ENCODE measurements around the gene IRF8. TPM values are rescaled to one million over a fixed set of nuclear protein-coding genes. Genes with fewer than 3 reads are reported as not detected.
"Not testable (repeated sequence)": the region's sequence is repeated elsewhere in the genome, so short reads cannot be mapped to it uniquely, and the experiment has no call there.

Gene IRF8, protein sequence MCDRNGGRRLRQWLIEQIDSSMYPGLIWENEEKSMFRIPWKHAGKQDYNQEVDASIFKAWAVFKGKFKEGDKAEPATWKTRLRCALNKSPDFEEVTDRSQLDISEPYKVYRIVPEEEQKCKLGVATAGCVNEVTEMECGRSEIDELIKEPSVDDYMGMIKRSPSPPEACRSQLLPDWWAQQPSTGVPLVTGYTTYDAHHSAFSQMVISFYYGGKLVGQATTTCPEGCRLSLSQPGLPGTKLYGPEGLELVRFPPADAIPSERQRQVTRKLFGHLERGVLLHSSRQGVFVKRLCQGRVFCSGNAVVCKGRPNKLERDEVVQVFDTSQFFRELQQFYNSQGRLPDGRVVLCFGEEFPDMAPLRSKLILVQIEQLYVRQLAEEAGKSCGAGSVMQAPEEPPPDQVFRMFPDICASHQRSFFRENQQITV
- 7.4 TPM for polyA plus RNA-seq (2012; ENCODE audit: insufficient read depth, insufficient read length)

DNA sequence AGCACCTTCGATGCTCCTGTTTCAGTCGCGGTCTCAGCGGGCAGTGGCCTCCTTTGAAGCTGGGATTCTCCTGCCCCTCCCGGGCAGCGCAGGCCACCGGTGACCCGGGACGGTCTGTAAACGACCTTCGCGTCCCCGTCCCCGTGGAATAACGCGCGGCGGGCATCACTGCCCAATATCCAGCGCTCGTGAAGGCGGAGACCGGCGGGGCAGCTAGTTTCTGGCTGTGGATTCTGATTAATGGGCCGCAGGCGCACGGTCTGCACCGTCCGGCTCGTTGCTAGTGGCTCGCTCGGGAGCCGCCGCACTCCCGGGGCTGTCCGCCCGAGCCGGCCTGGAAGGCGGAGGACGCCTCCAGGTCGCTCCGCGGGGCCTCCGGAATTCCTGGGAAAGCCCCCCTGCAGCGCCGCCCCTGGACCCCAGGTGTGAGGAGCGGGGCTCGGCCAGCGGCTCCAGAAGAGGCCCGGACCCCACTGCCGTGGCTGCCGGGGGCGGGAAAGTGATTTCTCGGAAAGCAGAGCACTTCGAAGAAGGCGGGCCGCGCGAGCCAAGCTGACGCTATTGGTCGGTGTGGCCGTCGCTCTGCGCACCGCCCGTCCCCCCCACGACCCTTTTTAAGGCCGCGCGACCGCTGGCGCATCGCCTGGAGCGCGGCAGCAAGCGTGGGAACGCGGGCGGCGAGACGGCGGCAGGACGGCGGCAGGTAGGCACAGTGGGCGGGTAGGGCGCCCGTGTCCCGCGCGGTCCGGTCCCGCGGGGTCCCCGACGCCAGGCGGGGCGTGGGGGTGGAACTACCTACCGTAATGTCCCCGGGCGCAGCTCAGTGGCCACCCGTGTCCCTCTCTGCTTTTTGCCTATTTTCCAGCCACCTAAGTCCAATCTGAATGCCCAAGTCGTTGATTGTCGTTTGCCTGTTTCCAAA is at the start of gene IRF8:
TSS of gene IRF8 (plus strand) at position 642 of the 922 bp plus-strand sequence. CDS start 3,854 bp downstream, outside the sequence.
- H3K4me3 ChIP-seq (ENCODE audit: low read length), result no peak within 1 kb of the TSS
- DNase-seq (ENCODE audit: low read depth, low spot score), result no peak

DNA sequence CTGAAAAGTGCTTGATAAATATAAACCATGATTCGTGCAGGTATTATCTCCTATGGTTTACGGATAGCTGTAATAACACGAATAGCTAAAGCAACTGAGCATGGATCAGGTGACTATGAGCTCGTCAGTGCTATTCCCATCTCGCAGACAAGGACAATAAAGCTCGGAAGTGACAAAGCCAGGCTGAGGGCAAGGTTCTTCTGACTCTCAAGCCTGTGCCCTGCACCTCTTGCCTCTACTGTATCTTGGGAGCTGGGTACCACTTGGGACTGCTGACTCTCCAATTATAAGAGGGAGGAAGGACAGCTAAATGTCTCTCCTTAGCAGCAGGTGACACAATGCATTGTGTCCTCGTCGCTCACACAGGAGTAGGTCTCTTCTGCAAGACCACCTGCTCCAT is 49.6 kb upstream of the IRF8 start:
- DNase-seq (ENCODE audit: low read depth, low spot score), result no peak
- H3K4me3 ChIP-seq (ENCODE audit: low read length), result no peak overlapping the region

DNA sequence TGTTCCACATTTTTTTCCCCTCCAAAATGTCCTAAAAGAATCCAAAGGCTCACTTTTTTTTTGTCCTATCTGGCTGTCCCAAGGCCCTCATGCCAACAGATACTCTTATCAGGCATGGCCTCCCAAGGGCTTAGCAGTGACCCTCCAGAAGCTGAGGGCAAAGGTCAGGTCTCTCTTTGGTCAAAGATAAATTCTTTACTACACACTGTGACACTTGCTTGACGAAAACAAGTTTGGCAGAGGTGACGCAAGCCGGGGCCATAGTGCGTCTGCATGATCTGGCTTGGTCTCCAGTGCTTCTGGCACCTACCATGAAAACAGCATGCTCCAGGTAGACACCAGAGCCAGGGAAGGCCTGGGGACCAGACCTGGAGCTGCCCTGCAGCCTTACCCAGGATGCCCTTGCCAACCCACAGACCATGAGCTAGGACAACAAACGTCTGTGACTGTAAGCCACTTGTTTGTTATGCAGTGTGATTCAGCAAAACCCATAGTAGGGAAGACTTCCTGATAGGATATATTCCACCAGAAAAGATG is 48.5 kb upstream of the IRF8 start:
- DNase-seq (ENCODE audit: low read depth, low spot score), result no peak
- H3K4me3 ChIP-seq (ENCODE audit: low read length), result no peak overlapping the region

DNA sequence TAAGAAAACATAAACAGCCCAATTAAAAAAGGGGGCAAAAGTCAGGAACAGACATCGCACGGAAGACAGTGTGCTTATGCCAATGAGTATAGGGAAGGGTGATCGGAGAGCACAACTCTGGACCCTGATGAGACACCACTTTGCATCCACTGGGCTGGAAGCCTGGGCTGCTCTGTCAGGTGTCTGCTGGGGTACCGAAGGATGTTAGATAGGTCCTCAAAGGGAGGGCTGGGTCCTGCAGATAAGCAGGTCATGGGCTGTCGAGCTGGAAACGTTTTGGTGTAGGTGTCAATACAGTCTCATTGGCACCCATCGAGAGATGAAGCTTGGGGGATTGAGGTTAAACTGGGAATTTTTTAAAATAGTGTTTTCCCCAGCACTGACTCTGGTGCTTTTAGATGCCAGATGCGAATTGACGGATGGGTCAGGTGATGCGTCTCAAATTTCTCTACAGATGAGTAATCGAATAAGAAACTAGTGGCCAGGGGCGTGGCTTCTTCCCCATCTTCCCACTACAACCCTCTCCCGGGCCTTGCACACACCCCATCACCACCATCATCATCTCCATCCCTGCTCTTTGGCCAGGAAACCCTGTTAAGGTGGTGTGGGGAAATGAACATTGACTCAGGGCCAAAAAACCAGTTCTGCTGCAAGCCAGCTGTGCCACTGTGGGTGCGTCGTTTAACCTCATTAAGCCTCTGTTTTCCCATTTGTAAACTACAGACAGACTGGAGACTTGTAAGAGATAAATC is 47.8 kb upstream of the IRF8 start:
- no peak for DNase-seq (ENCODE audit: low read depth, low spot score)
- H3K4me3 ChIP-seq (ENCODE audit: low read length), result no peak overlapping the region

DNA sequence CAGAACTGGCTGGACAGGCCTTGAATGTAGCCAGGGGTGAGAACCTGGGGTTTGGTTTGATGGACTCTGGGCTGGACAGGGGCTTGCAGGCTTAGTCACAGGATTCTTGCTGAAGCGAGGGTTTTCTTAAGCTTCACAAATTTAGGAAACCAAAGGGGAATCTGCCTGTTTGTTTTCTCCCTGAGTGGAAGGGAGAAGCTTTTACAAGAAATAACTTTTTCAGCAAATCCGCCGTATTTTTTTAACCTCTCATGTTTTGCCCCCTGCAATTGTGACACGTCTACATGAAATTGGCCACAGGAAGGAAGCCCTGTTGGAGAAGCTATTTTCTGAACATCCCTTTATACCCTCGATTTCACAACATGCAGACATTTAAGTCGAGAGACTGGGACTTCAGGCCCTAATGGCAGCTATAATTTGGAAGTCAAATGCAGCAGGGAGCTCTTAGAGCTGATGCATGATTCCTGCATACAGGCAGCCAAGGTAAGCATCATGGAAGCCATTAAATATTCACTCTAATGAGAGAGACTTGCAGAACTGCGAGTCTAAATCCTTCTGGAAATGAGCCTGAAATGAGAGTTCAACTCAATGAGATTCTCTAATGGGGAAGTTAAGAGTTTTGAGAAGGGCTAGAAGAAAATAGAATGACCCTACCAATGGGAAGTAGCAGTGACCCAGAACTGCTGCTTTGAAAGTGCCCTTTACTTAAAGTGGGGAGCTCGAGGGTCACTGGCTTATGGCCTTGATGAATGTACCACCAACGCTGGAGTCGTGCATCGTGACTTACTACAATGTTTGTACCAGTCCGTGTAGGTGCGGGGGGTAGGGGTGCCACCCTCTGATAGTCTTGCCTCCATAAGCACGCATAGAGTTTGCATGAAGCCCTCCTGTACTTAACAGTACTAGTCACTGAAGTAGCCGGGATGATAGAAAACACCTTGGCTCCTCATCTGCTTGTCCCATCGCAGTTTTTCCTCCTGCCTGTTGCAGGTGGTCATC is 45.1 kb upstream of the IRF8 start:
- H3K4me3 ChIP-seq (ENCODE audit: low read length), result no peak overlapping the region
- no peak for DNase-seq (ENCODE audit: low read depth, low spot score)

DNA sequence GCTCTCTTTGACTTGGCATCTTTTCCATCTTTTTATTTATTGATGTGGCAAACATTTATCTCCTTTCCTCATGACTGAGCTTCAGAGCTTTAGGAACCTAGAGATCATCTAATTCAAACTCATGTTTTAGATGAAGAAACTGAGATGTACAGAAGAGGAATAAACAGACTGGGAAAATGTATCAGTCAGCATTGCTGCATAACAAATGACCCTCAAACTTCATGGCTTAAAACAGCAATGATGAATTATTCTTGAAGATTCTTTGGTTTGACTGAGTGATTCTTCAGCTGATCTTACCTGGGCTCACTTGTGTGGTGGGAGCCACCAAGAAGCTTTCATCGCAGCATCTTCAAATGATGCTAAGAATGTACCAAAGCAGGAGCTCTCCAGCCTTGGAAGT is 44.0 kb upstream of the IRF8 start:
- H3K4me3 ChIP-seq (ENCODE audit: low read length), result no peak overlapping the region
- no peak for DNase-seq (ENCODE audit: low read depth, low spot score)

DNA sequence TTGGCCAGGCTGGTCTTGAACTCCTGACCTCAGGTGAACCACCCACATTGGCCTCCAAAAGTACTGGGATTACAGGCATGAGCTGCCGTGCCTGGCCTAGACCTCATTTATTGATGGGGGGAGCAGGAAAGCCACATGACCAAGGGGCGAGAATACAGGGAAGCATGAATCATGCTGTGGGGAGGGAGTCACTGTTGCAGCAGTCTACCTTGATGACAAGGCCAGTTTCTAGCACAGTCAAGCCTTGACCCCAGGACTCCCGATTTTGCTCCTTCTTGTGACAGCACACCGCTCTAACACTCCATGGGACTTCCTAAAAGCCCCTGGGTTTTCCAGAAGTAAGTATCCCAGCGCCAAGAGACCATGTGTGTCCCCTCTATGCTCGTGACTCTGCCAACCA is 42.9 kb upstream of the IRF8 start:
- no peak for DNase-seq (ENCODE audit: low read depth, low spot score)
- H3K4me3 ChIP-seq (ENCODE audit: low read length), result no peak overlapping the region

DNA sequence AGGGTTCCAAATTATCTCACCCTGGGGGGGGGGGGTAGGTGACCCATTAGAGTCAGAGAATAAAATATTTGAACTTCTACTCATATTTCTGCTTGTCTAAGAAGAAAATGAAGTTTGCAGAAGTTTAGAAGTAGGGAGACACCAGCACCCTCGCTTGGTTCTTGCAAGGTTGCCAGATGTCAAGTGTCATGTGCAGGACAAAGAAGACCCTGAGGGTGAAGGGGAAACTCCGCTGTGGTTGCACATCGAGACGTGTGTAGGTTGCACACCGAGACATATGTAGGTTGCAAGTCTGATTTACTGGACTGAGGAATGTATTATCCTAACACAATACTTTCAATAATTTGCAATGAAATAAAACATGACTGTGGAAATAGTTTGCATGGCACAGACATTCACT is 42.4 kb upstream of the IRF8 start:
- no peak overlapping the region for H3K4me3 ChIP-seq (ENCODE audit: low read length)
- DNase-seq (ENCODE audit: low read depth, low spot score), result no peak

DNA sequence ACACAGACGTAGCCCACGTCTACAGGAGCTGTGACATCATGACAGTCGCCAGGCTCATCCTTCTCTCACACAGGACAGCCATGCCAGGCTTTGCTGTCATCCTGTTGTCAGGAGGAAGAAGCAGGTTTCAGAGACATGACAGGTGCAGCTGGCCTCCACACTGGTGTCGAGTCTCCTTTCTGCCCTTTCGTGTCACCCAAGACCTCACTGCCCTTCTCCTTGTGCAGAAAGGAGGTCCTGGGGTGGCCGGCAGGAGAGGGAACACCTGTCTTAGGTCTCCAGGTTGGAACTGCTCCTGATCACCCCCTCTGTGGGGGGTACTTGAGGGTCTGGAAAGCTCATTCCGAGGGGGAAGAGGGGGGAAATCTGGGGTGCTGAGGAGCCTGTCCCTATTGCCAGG is 41.6 kb upstream of the IRF8 start:
- DNase-seq (ENCODE audit: low read depth, low spot score), result no peak
- H3K4me3 ChIP-seq (ENCODE audit: low read length), result no peak overlapping the region

DNA sequence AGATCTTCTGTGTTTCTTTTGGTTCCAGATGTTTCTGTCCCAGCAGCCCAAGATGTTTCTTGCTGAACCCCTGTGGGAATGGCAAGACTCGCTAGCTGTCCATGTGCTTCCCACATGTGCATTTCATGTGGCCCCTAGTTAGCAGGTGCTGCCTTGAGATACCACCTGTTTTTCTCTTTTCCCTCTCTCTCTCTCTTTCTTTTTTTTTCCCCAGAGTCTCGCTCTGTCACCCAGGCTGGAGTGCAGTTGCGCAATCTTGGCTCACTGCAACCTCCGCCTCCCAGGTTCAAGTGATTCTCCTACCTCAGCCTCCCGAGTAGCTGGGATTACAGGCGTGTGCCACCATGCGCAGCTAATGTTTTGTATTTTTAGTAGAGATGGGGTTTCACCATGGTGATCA is 40.4 kb upstream of the IRF8 start:
- not testable (repeated sequence) for DNase-seq (ENCODE audit: low read depth, low spot score); H3K4me3 ChIP-seq (ENCODE audit: low read length)

DNA sequence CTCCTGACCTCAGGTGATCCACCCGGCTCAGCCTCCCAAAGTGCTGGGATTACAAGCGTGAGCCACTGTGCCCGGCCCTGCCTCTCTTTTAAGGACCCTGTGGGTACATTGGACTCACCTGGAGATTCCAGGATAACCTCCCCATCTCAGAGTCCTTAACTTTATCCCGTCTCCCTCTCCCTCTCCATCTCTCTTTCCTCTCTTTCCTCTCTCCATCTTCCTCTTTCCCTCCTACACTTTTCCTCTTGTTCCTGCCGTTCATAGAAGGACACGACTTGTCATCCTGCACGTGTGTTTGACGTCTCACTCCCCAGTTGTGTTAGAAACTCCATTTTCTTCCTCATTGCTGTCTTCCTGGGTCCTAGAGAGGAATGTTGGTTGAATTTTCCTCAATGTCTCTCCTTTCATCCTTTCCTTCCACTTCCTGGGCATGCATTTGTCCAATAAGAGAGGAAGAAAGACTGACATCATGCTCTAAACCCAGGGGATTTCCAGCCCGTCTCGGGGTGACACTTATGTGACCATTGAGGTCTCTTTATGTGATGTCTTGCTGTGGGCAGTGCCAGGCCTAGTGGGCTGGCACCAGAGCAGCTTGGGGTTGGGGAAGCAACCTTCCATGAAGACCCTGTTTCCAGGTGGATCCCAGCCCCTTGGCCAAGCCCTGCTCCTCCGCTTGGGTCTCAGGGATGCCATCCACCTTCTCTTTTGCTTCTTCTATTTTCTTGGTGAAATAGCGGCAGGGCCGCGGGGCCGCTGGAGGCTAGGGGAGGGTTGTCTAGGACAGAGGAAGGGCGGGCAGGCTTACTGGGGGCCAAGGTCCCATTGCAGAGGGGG is 39.8 kb upstream of the IRF8 start:
- DNase-seq (ENCODE audit: low read depth, low spot score), result no peak
- no peak overlapping the region for H3K4me3 ChIP-seq (ENCODE audit: low read length)

DNA sequence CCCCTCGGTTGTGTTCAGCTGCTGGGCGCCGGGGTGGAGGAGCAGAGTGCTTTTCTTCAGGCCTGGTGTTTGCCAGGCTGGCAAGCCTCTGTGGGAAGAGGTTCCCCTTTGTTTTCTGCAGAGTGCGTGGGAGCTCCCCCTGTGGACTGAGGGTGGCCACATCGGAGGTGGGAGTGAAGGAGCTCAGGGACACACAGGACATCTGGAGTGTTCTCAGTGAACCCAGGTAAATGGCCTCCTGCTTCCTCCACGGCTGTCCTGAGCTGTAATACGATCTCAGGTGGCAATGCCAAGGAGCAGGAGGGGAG is 39.2 kb upstream of the IRF8 start:
- no peak overlapping the region for H3K4me3 ChIP-seq (ENCODE audit: low read length)
- no peak for DNase-seq (ENCODE audit: low read depth, low spot score)

DNA sequence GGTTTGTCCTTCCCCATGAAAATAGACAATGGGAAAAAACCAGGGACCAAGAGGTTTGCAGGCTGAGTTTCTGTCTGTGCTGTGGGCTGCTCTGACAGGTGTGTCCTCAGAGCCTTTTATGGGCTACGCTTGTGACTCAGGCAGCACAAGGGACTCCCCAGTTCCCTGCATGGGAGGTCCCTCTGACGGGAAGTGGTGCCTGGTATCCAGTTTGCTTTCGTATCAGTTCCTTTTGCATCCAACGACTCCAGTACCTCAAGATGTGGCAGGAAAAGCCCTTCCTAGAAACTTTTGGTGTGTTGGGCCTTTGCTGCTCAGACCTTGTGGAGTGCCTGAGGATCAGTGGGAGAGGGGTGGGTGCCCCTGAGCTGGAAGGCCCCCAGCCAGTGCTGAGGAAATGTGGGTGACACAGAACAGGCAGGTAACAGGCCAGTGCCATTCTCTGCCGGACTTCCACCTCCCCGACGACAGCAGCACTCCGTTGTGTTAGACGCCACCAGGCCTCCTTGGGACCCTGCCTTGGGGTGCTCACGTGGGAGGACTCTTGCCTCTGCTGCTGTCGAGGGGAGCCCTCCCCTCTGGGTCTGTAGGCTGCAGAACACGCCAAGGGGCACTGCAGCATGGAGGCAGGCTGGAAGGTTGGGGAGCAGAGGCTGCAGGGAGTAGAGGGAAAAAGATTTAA is 38.4 kb upstream of the IRF8 start:
- DNase-seq (ENCODE audit: low read depth, low spot score), result no peak
- H3K4me3 ChIP-seq (ENCODE audit: low read length), result no peak overlapping the region

DNA sequence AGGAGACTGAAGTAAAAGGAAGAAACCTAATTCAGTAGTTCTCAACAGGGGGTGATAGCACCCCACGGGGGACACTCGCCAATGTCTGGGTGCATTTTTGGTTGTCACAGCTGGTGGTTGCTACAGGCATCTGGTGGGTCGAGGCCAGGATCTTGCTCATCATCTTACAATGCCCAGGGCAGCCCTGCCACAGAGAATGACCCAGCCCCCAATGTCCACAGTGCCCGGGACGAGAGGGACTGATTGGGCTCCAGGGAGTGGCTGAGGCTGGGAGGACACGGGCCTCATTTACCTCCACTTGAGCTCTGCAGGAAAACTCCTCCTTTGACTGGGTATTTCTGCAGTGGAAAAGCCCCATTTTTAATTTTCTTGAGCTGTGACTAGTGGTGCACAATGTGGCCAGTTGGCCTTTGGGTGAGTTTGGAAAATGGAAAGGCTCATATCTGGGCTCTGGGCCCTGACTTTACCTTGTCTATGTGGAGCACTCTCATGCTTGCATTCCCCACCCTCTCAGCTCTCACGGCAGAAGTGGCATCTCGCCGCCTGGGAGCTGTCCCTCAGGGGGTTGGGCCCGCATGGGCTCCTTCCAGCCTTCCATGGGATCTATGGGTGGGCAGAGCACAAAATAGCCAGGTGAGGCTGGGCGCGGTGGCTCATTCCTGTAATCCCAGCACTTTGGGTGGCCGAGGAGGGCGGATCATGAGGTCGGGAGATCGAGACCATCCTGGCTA is 37.7 kb upstream of the IRF8 start:
- DNase-seq (ENCODE audit: low read depth, low spot score), result no peak
- H3K4me3 ChIP-seq (ENCODE audit: low read length), result no peak overlapping the region

DNA sequence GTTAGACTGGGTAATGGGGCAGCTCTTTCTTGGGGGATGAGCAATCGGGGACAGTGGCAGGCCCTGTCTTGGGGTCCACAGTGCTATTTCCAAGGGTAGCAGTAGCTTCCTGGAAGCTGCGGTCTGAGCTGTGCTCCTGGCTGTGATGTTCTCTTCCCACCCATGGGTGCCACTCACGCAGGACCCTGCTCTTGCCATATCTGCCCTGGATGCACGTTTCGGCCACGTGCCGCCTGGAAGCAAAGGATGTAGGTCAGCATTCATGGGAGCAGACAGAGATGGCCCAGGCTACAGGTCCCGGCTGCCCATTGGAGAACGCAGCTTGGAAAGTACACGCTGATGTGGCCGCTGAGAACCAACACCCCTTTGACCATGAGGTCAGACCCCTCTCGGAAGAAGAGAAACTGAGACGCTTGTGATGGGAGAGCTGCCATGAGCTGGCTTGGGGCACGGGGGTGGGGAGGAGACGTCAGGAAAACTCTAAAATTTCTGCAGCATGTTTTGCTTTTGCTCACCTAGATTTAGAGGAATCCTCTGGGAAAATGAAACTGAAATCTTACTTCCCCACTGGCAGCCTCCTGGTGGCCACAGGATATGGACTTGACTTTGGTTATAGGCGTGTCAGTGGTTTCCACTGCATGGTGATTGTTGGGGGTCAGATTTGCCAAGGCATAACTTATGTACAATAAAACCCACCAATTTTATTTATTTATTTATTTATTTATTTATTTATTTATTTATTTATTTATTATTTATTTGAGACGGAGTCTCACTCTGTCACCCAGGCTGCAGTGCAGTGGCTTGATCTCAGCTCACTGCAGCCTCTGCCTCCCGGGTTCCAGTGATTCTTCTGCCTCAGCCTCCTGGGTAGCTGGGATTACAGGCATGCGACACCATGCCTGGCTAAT is 36.2 kb upstream of the IRF8 start:
- no peak for DNase-seq (ENCODE audit: low read depth, low spot score)
- H3K4me3 ChIP-seq (ENCODE audit: low read length), result no peak overlapping the region
